GM19328 (cell line): ENCODE results near the gene PSAPL1.

Experiments
- ATAC-seq: cut with Tn5 transposase; IDR thresholded peaks from one replicate; pipeline ENCODE4 v1.9.1; 2021; ENCODE audit warnings: mild to moderate bottlenecking, moderate library complexity; ENCODE audit not compliant: unreplicated experiment

PSAPL1 gene

GRCh38 chr4:7397206-7398103 lies 37.3 kb downstream of the PSAPL1 start:
- ATAC-seq: no peak

GRCh38 chr4:7396186-7396910 lies 38.4 kb downstream of the PSAPL1 start:
- ATAC-seq: no peak

- no peak for ATAC-seq
Measured at GRCh38 chr4:7395645-7396044, 39.1 kb downstream of the PSAPL1 start.

GRCh38 chr4:7394681-7395451 lies 39.9 kb downstream of the PSAPL1 start:
- ATAC-seq: no peak

GRCh38 chr4:7393601-7394575 lies 40.8 kb downstream of the PSAPL1 start:
- ATAC-seq: no peak

- ATAC-seq: no peak
Measured at GRCh38 chr4:7392438-7393421, 42.0 kb downstream of the PSAPL1 start.

GRCh38 chr4:7391637-7392437 lies 42.9 kb downstream of the PSAPL1 start:
- ATAC-seq: no peak

GRCh38 chr4:7390906-7391636 lies 43.7 kb downstream of the PSAPL1 start:
- ATAC-seq: no peak

- ATAC-seq: no peak
Measured at GRCh38 chr4:7390336-7390735, 44.4 kb downstream of the PSAPL1 start.

- no peak for ATAC-seq
Measured at GRCh38 chr4:7389719-7390118, 45.0 kb downstream of the PSAPL1 start.

GRCh38 chr4:7389101-7389701 lies 45.5 kb downstream of the PSAPL1 start:
- no peak for ATAC-seq

GRCh38 chr4:7388627-7389026 lies 46.1 kb downstream of the PSAPL1 start:
- no peak for ATAC-seq

GRCh38 chr4:7387925-7388324 lies 46.8 kb downstream of the PSAPL1 start:
- no peak for ATAC-seq

GRCh38 chr4:7384929-7385890 lies 49.5 kb downstream of the PSAPL1 start:
- no peak for ATAC-seq

- ATAC-seq: no peak
Measured at GRCh38 chr4:7384003-7384928, 50.5 kb downstream of the PSAPL1 start.
